Cardiac septum (tissue), 1 donor: ENCODE data around the gene SCO1. TPM values are rescaled to one million over a fixed set of nuclear protein-coding genes. Genes with fewer than 3 reads are reported as not detected.

Source experiments
- DNase-seq: peaks from one replicate; pipeline ENCODE4 v3.0.0-alpha.2; 2020; ENCODE audit warnings: low spot score
- intact Hi-C: fragments of 100-400 bp; cut with DNase I; formaldehyde crosslinking; loops from one replicate; pipeline ENCODE4 v1.14.0; 2022
- total RNA-seq: library from RNA; stranded (reverse); fragmentation: NEBNext Ultra II Directional; extraction: Animal tissue kit (Norgen Biotek cat#: 25700); gene quantifications from one replicate; pipeline ENCODE4 v1.2.1, GENCODE V29; 2021
- donor health status: DM: no; HTN: no; CAD: no.

Gene SCO1
- total RNA-seq, 1 donor from 2014 or later: 36.3 TPM

DNA sequence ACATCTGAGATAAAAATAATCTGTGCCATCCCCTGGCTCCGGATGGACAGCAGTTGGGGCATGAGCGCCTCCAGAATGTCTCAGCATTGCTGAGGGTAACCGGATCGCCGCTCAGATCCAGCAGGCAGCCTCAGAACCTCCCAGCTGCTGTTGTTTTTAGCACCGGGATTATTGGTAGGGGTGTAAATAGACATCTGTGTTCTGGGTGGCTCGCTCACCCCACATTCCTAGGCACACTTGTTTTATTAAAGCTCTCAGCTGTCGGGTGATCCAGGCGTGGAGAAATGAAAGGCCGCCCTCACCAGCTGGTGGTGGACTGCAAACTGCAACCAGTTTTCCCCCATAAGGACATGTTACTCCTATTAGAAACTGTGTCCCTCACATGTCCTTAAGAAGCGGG lies 72.4 kb downstream of the SCO1 start:
- no peak for DNase-seq
- intact Hi-C loops: no loop called here

- DNase-seq: no peak
- intact Hi-C loops: no loop called here
These were observed 73.5 kb downstream of the SCO1 start for GRCh38 chr17:10623737-10624338.

GRCh38 chr17:10622617-10623485 lies 74.5 kb downstream of the SCO1 start:
- no peak for DNase-seq
- intact Hi-C loops: no loop called here

Other genes starting within 250 kb of the SCO1 start
- not detected for gene MYH4, start 228.0 kb downstream of the SCO1 start, total RNA-seq
- gene MYH1, start 179.0 kb downstream of the SCO1 start, total RNA-seq: 0.16 TPM
- 0.22 TPM for gene MYH2, start 147.9 kb downstream of the SCO1 start, total RNA-seq
- gene MYH3, start 40.2 kb downstream of the SCO1 start, total RNA-seq: 1.5 TPM
- gene ADPRM, start 61 bp upstream of the SCO1 start, total RNA-seq: 4.4 TPM
- 3.7 TPM for gene TMEM220, start 32.5 kb upstream of the SCO1 start, total RNA-seq
- not detected for gene TMEM238L, start 106.6 kb upstream of the SCO1 start, total RNA-seq
- gene PIRT, start 140.6 kb upstream of the SCO1 start, total RNA-seq: not detected